ENCODE measurements around the gene CCR3. TPM values are rescaled to one million over a fixed set of nuclear protein-coding genes. Genes with fewer than 3 reads are reported as not detected.

CCR3 gene
- not detected for total RNA-seq (2021; fragmentation: NEBNext Ultra II Directional; extraction: Animal tissue kit (Norgen Biotek cat#: 25700))
- long read RNA-seq: 0 reads

DNA sequence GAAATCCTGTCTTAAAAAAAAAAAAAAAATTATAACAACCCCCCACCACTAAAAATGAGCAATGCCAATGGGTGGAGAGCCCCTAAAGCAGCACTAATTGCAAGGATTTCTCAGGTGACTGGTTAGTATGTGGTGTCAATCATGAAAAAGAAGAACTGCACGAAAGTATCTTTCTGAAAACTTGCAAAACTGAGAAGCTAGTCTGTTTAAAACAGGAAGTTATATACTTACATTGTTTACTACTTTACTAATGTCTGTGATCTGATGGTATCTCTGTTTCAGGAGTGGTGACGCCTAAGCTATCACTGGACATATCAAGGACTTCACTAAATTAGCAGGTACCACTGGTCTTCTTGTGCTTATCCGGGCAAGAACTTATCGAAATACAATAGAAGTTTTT lies at the start of gene CCR3:
TSS of gene CCR3 (plus strand) at position 341 of the 400 bp plus-strand sequence. CDS start 22,699 bp downstream, outside the sequence.
- DNase-seq: no peak
- Mint-ChIP-seq H3K9me3 (no peaks in the 10 kb centered on the region), H3K4me3 (no peak within 1 kb of the TSS), H3K27me3 (ENCODE audit: insufficient read depth) (peaks cover 19% of the 10 kb centered on the region), H3K27ac (no peak within 1 kb of the TSS), H3K36me3 (ENCODE audit: low read depth) (no peaks in the 10 kb centered on the region), H3K4me1 (ENCODE audit: low read depth) (no peaks in the 10 kb centered on the region)
- no peak for TF ChIP-seq CTCF (IDR thresholded peaks at IDR 0.05)

- Mint-ChIP-seq H3K4me3 (no peak overlapping the region), H3K27ac (no peak overlapping the region), H3K36me3 (ENCODE audit: low read depth) (no peaks in the 10 kb centered on the region), H3K4me1 (ENCODE audit: low read depth) (peaks cover 5% of the 10 kb centered on the region), H3K27me3 (ENCODE audit: insufficient read depth) (peaks cover 11% of the 10 kb centered on the region), H3K9me3 (no peaks in the 10 kb centered on the region)
- no peak for DNase-seq
- TF ChIP-seq CTCF (IDR thresholded peaks at IDR 0.05): no peak
Observed at GRCh38 chr3:46192939-46193338, 49.3 kb upstream of the CCR3 start.

GRCh38 chr3:46193436-46193835 lies 48.8 kb upstream of the CCR3 start:
- peaks cover 11% of the 10 kb centered on the region for H3K27me3 Mint-ChIP-seq (ENCODE audit: insufficient read depth)

DNA sequence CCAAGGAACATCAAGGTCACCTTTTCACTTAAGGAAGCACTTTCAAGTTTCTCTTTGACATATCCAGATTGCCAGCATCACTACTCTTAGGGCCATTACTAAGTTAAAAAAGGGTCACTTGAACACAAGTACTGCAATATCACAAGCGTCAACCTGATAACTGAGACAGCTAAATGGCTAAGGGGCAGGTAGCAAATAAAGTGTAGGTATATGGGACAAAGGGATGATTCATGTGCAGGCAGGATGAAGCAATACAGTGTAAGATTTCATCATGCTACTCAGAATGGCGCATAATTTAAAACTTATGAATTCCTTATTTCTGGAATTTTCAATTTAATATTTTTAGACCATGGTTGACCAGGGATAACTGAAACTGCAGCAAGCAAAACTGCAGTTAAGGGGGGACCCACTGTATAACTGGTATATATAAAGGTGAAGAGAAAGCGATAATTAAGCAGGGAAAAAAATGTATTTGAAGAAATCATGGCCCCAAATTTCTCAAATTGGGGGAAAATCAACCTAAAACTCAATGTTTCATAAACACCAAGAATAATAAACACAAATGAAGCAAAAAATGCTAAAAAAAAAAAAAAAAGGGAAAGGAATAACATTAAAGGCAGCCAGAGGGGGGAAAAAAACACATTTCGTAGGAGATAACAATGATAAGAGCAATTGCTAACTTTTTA lies 47.2 kb upstream of the CCR3 start:
- no peak overlapping the region for H3K4me3 Mint-ChIP-seq
- H3K4me1 Mint-ChIP-seq (ENCODE audit: low read depth): no peaks in the 10 kb centered on the region
- no peak for DNase-seq
- H3K36me3 Mint-ChIP-seq (ENCODE audit: low read depth): no peaks in the 10 kb centered on the region
- no peak overlapping the region for H3K27ac Mint-ChIP-seq
- H3K27me3 Mint-ChIP-seq (ENCODE audit: insufficient read depth): peaks cover 18% of the 10 kb centered on the region
- TF ChIP-seq CTCF (IDR thresholded peaks at IDR 0.05): no peak
- no peaks in the 10 kb centered on the region for H3K9me3 Mint-ChIP-seq

More at GRCh38 chr3:46193436-46193835, 48.8 kb upstream of the CCR3 start:
- no peak for DNase-seq
- Mint-ChIP-seq H3K36me3 (ENCODE audit: low read depth) (no peaks in the 10 kb centered on the region), H3K4me1 (ENCODE audit: low read depth) (no peaks in the 10 kb centered on the region; the same call in 1 of the 2 replicates), H3K9me3 (no peaks in the 10 kb centered on the region), H3K4me3 (no peak overlapping the region), H3K27ac (no peak overlapping the region)
- no peak for TF ChIP-seq CTCF (IDR thresholded peaks at IDR 0.05)

GRCh38 chr3:46196261-46196957 lies 45.9 kb upstream of the CCR3 start:
- Mint-ChIP-seq H3K36me3 (ENCODE audit: low read depth) (no peaks in the 10 kb centered on the region), H3K27ac (no peak overlapping the region), H3K4me3 (no peak overlapping the region), H3K9me3 (no peaks in the 10 kb centered on the region), H3K27me3 (ENCODE audit: insufficient read depth) (peaks cover 14% of the 10 kb centered on the region), H3K4me1 (ENCODE audit: low read depth) (no peaks in the 10 kb centered on the region)
- no peak for TF ChIP-seq CTCF (IDR thresholded peaks at IDR 0.05)
- DNase-seq: no peak
